Panc1 (cell line): ENCODE measurements around the gene CEP83. TPM values are rescaled to one million over a fixed set of nuclear protein-coding genes. Genes with fewer than 3 reads are reported as not detected.
"Not testable (repeated sequence)": the region's sequence is repeated elsewhere in the genome, so short reads cannot be mapped to it uniquely, and the experiment has no call there.

Source experiments
- ATAC-seq: fragments of 200-7000 bp; cut with Tn5 transposase; 2 replicates; pipeline ENCODE4 v1.9.1; 2020; ENCODE audit warnings: mild to moderate bottlenecking, moderate library complexity
- BruUV-seq: library from RNA; stranded (reverse); fragments of 400-500 nt; replicated peaks from 2 replicates; lab custom pipeline; 2021; lab: Mats Ljungman, UMichigan
- CTCF ChIA-PET: fragments of 300-600 bp; sonication (Branson Sonifier 250); formaldehyde crosslinking; loops from one replicate; lab custom pipeline; 2022; ENCODE audit warnings: antibody characterized with exemption; lab: Charles Lee
- POLR2A ChIA-PET: fragments of 300-600 bp; sonication (Branson Sonifier 250); formaldehyde crosslinking; loops from one replicate; lab custom pipeline; 2022; ENCODE audit warnings: antibody characterized with exemption; lab: Charles Lee
- DNase-seq: peaks from one replicate; pipeline ENCODE4 v3.0.0-alpha.2; 2010; ENCODE audit warnings: low read depth, low spot score
- H3K27ac ChIP-seq: 2 replicates; pipeline ENCODE4 v1.5.1; 2011; ENCODE audit warnings: mild to moderate bottlenecking, low read length, inconsistent platforms
- H3K27me3 ChIP-seq: fragments of 200-500 bp; sonication (Bioruptor generic); 2 replicates; pipeline ENCODE4 v1.6.0; 2014; ENCODE audit warnings: low read length, inconsistent platforms; ENCODE audit not compliant: control insufficient read depth, insufficient read depth
- H3K36me3 ChIP-seq: fragments of 200-500 bp; sonication (Bioruptor generic); 2 replicates; pipeline ENCODE4 v1.5.1; 2014; ENCODE audit warnings: inconsistent platforms, mild to moderate bottlenecking, low read length, moderate library complexity; ENCODE audit not compliant: control insufficient read depth, insufficient read depth
- H3K4me1 ChIP-seq: 2 replicates; pipeline ENCODE4 v1.5.1; 2011; ENCODE audit warnings: inconsistent platforms, mild to moderate bottlenecking, low read length, moderate library complexity; ENCODE audit not compliant: control insufficient read depth, insufficient read depth
- H3K4me3 ChIP-seq, 2 experiments: 2 replicates each; pipeline ENCODE4 v1.5.1; 2011 to 2012; ENCODE audit warnings: low read depth in 2 of 2, low read length in 2 of 2, mild to moderate bottlenecking in 2 of 2, inconsistent platforms in 1 of 2, moderate library complexity in 1 of 2
- H3K9me3 ChIP-seq: fragments of 200-500 bp; sonication (Bioruptor generic); 2 replicates; pipeline ENCODE4 v1.5.1; 2014; ENCODE audit warnings: low read depth, mild to moderate bottlenecking, inconsistent platforms, low read length, moderate library complexity; ENCODE audit not compliant: control insufficient read depth, insufficient read depth
- POLR2AphosphoS5 ChIP-seq: IDR thresholded peaks from 2 replicates; pipeline ENCODE4 v1.6.1; 2012; ENCODE audit warnings: mild to moderate bottlenecking, low read depth, low read length, moderate library complexity
- SIN3A ChIP-seq: IDR thresholded peaks from 2 replicates; pipeline ENCODE4 v1.6.1; 2012; ENCODE audit warnings: low read depth, mild to moderate bottlenecking, low read length, moderate library complexity, borderline replicate concordance; ENCODE audit not compliant: insufficient read depth
- TCF7L2 ChIP-seq: IDR thresholded peaks from 2 replicates; pipeline ENCODE4 v1.6.1; 2011; ENCODE audit warnings: mild to moderate bottlenecking, low read depth, low read length, inconsistent platforms
- in situ Hi-C: cut with HindIII; loops from 2 replicates; pipeline ENCODE4 v1.10.0; 2016; ENCODE audit warnings: low sequenced_read_pairs, low pct_unique_long_range_greater_than_20kb
- intact Hi-C: fragments of 100-400 bp; cut with micrococcal nuclease; formaldehyde crosslinking; loops from one replicate; pipeline ENCODE4 v1.10.0; 2022; ENCODE audit not compliant: unreplicated experiment
- total RNA-seq: library from RNA; stranded (reverse); gene quantifications from one replicate; pipeline ENCODE4 v1.2.1, GENCODE V29; 2021; ENCODE audit not compliant: unreplicated experiment
- TF ChIP-seq, protein P1 (sequence below), 2 experiments: IDR thresholded peaks; 2 replicates each; pipeline ENCODE4 v1.6.1; 2011 to 2012; ENCODE audit warnings: low read depth in 2 of 2, control low read depth in 1 of 2, low read length in 1 of 2, mild to moderate bottlenecking in 1 of 2, moderate library complexity in 1 of 2; ENCODE audit not compliant: insufficient read depth in 1 of 2
- TF ChIP-seq, protein P2 (sequence below): fragments of 450-650 bp; IDR thresholded peaks from 2 replicates; pipeline ENCODE4 v1.5.1; 2017; ENCODE audit warnings: mild to moderate bottlenecking

CEP83 gene
- total RNA-seq, 1 experiment from 2014 or later, result 28.0 TPM

DNA sequence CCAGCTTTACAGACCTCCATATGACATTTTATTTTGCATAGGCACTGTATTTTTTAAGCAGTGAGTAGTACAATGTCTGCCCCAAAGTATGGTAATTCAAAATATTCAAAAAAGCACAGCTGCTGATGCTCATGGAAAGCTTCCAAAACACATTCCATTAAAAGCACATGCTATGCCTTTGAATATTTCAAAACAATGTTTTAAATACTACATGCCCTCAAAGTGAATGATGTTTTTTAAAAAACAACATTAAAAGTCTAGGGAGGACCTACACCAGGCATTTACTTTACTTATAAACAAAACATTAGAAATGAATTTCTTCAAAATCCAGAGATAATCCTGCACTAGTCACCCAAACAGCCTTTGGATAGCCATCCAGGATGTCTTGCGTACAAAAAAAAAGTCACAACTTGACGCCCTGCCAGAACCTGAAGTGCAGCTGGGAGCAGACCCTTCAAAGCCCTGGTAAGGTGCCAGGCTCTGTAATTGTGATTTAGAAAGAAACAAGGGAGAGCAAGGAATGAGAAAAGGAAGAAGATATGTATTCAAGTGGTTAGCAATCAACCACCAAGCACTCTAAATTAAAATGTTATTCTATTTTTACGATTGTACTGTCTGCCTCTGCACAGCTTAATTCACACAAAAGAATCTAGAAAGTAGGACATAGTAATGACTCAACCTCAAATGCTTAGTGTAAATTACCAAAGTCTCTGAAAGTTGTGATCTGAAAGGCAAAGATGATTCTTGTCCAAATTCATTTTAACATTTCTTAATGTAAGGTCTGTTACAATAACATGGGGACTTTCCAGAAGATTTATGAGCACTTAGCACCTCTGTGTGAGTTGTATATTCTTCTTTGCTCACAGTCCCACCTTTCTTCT lies 31.9 kb downstream of the CEP83 start:
- no TSS peak for BruUV-seq
- POLR2A ChIA-PET, result no interaction called here
- in situ Hi-C loops (no loop called here), intact Hi-C loops (no loop called here)
- TF ChIP-seq SIN3A (no peak), POLR2AphosphoS5 (no peak), TCF7L2 (no peak)
- TF ChIP-seq, protein P1, sequence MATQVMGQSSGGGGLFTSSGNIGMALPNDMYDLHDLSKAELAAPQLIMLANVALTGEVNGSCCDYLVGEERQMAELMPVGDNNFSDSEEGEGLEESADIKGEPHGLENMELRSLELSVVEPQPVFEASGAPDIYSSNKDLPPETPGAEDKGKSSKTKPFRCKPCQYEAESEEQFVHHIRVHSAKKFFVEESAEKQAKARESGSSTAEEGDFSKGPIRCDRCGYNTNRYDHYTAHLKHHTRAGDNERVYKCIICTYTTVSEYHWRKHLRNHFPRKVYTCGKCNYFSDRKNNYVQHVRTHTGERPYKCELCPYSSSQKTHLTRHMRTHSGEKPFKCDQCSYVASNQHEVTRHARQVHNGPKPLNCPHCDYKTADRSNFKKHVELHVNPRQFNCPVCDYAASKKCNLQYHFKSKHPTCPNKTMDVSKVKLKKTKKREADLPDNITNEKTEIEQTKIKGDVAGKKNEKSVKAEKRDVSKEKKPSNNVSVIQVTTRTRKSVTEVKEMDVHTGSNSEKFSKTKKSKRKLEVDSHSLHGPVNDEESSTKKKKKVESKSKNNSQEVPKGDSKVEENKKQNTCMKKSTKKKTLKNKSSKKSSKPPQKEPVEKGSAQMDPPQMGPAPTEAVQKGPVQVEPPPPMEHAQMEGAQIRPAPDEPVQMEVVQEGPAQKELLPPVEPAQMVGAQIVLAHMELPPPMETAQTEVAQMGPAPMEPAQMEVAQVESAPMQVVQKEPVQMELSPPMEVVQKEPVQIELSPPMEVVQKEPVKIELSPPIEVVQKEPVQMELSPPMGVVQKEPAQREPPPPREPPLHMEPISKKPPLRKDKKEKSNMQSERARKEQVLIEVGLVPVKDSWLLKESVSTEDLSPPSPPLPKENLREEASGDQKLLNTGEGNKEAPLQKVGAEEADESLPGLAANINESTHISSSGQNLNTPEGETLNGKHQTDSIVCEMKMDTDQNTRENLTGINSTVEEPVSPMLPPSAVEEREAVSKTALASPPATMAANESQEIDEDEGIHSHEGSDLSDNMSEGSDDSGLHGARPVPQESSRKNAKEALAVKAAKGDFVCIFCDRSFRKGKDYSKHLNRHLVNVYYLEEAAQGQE (IDR thresholded peaks at IDR 0.05; ENCODE audit: insufficient read depth in 1 of 2, low read depth in 2 of 2, low read length in 1 of 2), result no peak
- TF ChIP-seq, protein P2, sequence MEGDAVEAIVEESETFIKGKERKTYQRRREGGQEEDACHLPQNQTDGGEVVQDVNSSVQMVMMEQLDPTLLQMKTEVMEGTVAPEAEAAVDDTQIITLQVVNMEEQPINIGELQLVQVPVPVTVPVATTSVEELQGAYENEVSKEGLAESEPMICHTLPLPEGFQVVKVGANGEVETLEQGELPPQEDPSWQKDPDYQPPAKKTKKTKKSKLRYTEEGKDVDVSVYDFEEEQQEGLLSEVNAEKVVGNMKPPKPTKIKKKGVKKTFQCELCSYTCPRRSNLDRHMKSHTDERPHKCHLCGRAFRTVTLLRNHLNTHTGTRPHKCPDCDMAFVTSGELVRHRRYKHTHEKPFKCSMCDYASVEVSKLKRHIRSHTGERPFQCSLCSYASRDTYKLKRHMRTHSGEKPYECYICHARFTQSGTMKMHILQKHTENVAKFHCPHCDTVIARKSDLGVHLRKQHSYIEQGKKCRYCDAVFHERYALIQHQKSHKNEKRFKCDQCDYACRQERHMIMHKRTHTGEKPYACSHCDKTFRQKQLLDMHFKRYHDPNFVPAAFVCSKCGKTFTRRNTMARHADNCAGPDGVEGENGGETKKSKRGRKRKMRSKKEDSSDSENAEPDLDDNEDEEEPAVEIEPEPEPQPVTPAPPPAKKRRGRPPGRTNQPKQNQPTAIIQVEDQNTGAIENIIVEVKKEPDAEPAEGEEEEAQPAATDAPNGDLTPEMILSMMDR, result no peak
- H3K27me3 ChIP-seq, result no peaks in the 10 kb centered on the region
- H3K9me3 ChIP-seq, result peaks cover 18% of the 10 kb centered on the region; the same call in 1 of the 2 replicates
- no peak overlapping the region for H3K27ac ChIP-seq
- no peak overlapping the region for H3K4me3 ChIP-seq
- no peaks in the 10 kb centered on the region for H3K36me3 ChIP-seq
- ATAC-seq (no peak), DNase-seq (no peak)
- CTCF ChIA-PET, result no interaction called here
- no peaks in the 10 kb centered on the region for H3K4me1 ChIP-seq

DNA sequence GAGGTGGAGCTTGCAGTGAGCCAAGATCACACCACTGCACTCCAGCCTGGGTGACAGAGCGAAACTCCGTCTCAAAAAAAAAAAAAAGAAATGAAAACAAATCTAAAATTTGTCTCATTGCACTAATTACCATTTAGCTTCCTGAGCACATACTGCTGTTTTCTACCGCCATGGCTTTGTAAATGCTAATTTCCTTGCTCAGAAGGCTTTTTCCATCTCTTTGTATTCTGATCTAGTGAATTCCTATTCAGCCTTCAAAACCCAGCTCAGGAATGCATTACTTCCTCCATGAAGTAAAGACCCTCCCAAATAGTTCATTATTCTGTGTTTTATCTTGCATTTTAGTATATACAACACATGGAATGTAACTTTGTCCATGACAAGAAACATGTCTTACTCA lies 33.6 kb downstream of the CEP83 start:
- ChIA-PET POLR2A (no interaction called here), CTCF (interaction anchor here (0.6 kb wide), 1 partner anchor 11 kb away, joined by 3 read pairs; no protein-coding TSS in a partner anchor)
- Histone ChIP-seq H3K27ac (no peak overlapping the region), H3K9me3 (peaks cover 33% of the 10 kb centered on the region), H3K27me3 (no peaks in the 10 kb centered on the region), H3K4me3 (no peak overlapping the region), H3K36me3 (no peaks in the 10 kb centered on the region), H3K4me1 (no peaks in the 10 kb centered on the region)
- in situ Hi-C loops, result no loop called here
- DNase-seq, result no peak
- intact Hi-C loops, result no loop called here
- no TSS peak for BruUV-seq
- TF ChIP-seq TCF7L2, result no peak
- TF ChIP-seq, protein P2, result no peak
- TF ChIP-seq POLR2AphosphoS5, result no peak
- TF ChIP-seq SIN3A, result no peak
- TF ChIP-seq, protein P1 (IDR thresholded peaks at IDR 0.05; ENCODE audit: insufficient read depth in 1 of 2, low read depth in 2 of 2, low read length in 1 of 2), result no peak
- ATAC-seq, result no peak

DNA sequence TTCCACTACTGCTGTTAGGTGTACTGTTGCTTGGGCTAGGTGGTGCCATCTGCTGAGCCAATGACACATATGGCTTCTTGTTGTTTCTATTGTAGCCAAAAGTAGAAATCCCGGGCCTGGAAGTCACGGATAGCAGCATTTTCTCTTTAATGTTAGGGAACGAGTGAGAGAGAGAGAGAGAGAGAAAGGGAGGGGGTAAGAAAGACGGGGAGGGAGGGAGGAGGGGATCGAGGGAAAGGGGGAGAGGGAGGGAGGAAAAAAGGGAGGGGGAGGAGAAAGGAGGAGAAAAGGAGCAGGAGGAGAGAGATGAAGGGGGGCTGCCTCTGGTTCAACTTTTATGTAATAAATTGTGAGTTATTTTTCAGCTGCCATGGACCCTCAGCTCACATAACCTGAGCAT lies 34.8 kb downstream of the CEP83 start:
- H3K27me3 ChIP-seq, intact Hi-C loops, H3K36me3 ChIP-seq, DNase-seq, H3K27ac ChIP-seq, H3K4me1 ChIP-seq, in situ Hi-C loops, CTCF ChIA-PET, BruUV-seq, POLR2A ChIA-PET, ATAC-seq: not testable (repeated sequence)
- Histone ChIP-seq H3K4me3 (peak overlapping the region; percentile 23 to 41), H3K9me3 (peaks cover 26% of the 10 kb centered on the region)
